ENCODE data around the gene CFAP46.

CFAP46 gene

DNA sequence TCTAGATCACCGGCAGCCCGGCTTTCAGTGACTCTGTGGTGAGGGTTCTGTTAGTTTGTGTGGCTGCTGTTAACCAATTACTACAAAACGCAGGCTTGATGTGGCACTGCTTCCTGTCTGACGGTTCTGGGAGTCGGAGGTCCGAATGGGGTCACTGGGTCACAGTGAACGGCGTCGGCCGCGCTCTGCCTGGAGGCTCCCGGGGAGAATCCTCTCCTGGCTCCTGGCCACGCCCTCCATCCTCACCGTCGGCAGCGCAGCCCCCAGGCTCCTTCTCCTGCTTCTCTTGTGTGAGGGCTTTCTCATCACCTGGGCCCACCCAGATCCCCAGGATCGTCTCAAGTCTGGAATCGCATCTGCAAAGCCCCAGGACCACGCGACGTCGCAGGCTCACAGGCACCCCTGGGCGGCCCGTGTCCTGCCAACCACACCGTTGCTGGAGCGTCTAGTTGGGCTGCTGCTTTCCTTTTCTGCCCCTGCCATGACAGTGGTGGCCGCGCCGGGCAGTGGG, 124.6 kb downstream of the CFAP46 start:
- no peak for DNase-seq

DNA sequence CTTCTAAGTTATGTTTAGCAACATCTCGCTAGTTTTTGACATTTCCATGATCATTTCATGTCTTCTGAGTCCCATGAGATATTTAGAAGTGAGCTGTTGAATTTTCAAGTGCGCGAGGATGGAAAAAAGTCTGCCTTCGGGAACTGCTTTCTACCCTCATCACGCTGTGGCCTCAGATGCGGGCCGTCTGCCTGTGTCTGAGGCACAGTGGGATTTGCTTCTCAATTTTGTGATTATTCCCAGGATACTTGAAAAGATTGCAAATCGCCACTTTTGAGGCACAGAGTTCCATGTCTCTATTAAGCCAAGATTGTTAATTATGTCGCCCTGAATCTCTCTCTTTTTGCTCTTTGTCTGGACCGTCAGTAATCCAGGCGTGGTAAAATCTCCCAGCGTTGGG, 125.7 kb downstream of the CFAP46 start:
- DNase-seq: no peak

DNA sequence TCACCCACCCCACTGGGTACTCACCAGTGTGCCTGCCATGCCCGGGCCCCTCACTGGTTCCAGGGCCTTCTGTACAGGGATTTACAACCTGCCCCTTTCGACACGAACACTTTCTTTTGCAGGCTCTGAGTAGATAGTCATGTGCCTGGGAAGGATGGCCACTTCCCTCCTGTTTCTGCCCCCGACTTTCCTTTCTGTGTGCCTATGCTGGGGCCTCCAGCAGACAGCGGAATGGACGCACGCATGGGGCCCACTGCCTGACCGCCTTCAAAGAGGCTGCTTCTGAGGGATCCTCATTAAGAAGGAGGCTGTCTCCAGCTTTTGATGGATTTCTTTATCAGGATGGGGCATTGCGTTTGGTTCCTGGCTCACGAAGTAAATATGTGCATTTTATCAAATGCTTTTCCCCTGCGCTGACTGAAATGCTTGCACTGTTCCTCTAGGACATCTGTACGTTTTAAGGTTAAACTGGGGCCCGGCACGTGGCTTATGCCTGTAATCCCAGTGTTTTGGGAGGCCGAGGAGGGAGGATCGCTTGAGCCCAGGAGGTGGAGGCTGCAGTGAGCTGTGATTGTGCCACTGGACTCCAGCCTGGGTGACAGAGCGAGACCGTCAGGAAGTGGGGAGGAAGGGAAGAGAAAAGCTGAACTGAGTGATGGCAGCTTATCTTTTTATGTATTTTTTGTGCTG, 127.1 kb downstream of the CFAP46 start:
- no peak for DNase-seq

- DNase-seq: no peak
Measured at GRCh38 chr10:132814469-132814856, 127.9 kb downstream of the CFAP46 start.

DNA sequence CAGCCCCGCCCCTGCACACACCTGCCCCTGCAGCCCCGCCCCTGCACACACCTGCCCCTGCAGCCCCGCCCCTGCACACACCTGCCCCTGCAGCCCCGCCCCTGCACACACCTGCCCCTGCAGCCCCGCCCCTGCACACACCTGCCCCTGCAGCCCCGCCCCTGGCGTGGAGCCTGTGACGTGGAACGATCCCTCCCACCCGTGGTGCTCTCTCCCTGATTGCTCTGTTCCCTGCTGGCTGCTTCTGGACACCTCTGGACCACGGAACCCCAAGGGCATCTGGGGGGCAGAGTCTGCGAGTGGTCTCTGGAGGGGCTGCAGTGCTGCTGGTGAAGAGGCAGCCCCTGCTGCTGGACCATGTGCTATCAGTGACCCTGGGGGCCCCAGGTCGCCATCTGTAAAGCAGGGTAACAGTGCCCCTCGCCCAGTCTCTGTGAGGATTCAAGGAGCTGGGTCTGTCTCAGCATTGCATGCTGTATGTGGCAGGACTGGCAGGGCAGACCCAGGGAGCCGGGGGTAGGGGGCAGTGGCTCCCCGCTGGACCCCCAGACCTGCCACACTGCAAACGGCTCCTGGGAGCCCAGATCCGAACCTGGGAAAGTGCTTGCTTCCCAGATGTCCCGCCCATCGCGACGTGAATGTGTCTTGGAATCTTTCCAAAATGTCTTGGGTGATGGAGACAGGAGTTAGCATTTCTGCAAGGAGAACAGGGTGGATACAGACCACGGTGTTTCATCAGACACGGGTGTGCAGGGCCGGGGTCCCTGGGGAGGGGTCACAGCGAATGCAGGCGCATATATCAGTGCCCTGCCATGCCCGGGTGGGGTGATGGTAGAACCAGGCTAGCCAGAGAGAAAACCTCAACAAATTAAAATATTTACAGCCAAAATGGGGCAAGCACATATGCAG, 128.6 kb downstream of the CFAP46 start:
- DNase-seq: no peak

DNA sequence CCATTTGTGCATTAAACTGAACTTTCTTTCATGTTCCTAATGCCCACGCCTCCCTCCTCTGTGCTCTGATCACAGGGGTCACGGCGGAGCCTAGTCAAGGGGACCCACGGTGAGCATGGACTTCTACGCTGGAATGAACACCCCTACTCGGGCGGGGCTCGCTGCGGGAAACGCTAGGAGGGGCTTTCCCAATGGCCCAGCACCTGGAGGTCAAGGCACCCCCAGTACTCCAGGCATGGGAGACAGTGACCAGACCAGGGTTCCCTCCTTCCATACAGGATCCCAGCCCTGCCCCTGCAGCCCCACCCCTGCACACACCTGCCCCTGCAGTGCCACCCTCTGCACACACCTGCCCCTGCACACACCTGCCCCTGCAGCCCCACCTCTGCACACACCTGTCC, 129.4 kb downstream of the CFAP46 start:
- DNase-seq: no peak

GRCh38 chr10:132812520-132812919, 129.8 kb downstream of the CFAP46 start:
- no peak for DNase-seq

- no peak for DNase-seq
Measured at GRCh38 chr10:132811891-132812481, 130.4 kb downstream of the CFAP46 start.

GRCh38 chr10:132810807-132811700, 131.3 kb downstream of the CFAP46 start:
- no peak for DNase-seq

GRCh38 chr10:132810141-132810806, 132.1 kb downstream of the CFAP46 start:
- no peak for DNase-seq

DNA sequence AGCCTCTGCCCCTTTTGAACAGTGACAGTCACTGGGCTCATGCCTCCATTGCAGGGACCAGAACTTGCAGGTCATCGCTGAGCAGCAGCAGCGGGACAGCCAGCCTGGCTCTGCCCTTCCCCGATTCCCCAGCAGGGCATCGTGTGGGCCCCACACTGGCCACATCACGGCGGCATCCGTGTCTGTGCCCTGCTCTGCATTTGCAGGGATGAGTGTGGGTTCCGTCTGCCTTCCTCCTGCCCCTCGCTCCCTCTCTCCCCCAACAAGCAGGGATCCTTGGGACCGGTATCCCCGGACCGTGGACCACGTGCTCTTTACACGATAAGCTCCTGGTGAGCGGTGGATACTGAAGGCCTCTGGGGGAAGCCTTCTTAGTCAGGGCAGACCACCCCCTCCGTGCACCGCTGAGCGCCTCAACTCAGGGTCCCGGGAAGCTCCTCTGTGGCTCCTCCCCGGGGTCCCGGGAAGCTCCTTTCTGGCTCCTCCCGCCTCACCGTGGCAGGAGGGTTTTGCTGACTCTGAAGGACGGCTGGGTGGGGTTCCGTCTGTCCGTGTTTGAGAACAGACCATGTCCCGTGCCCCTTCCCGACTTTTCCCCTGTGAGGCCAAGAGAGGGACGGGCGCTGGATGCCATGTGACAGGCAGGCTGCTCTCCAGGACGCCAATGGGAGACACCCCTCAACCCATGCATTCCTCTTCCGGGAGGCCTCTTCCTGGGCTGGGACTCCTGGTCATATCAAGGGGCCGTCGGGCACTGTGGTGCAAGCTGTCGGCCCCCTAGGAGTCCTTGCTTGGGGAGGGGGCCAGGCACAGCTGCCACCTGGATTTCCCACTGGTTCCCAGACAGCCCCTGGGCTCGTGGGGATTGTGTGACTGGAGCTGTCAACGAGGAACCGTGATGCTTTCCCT, 132.9 kb downstream of the CFAP46 start:
- DNase-seq: no peak

GRCh38 chr10:132808383-132809231, 133.8 kb downstream of the CFAP46 start:
- DNase-seq: peak; percentile 62

GRCh38 chr10:132807621-132808049, 134.7 kb downstream of the CFAP46 start:
- DNase-seq: no peak

DNA sequence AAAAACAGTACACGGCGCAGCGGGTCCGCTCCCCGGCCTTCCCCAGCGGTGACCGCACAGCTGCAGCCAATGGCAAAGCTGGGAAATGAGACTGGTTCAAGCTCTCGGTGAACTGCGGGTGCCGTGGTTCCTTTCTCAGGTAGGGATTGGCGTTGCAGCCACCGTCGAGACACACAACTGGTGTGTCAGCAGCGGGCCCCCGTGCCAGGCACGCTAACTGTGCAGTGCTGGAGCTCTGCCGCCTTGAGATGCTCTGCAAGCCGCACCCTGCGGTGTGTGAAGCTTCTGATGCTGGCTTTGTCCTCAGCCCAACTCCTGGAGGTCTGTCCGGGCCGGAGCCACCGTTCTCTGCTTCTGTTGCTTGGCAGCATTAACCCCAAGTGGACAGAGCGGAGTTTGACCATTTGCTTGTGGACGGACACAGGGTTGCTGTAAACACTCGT, 135.8 kb downstream of the CFAP46 start:
- no peak for DNase-seq

DNA sequence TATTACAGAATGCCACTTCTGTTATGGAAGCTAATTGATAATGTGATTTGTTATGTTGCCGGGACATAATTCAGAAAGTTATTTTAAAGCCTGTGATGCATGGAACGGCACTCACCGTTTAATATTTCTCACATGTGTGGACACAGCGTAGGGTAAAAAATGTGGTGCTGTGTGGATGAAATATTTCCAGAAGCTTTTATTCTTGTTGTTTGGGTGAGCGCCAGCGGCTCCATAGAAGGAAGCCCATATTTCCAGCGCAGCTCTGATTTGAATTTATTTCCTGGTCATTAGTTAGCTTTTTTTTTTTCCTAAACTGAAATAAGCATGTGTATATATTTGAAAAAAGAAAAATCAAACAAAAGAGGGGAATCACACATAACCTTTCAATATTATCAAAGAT, 136.3 kb downstream of the CFAP46 start:
- no peak for DNase-seq

DNA sequence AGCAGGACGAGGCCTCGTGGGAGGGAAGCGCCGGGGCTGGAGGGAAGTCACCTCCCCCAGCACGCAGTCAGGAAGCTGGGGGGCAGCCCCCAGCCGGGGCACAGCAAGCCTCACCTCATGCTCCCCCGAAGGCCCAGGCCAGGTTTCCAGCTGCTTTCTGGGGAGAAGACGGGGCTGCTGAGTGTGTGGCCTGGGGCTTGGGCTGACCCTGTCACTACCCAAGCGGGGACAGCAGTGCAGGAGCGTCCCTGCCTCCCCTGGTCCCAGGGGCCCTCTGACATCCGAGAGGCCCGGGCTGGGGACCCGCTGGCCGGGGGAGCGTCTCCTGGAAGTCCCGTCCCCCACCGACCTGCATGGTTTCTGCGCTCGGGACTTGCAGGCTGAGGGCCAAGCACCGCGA, 136.8 kb downstream of the CFAP46 start:
- no peak for DNase-seq

- DNase-seq: no peak
Measured at GRCh38 chr10:132804785-132805426, 137.5 kb downstream of the CFAP46 start.

DNA sequence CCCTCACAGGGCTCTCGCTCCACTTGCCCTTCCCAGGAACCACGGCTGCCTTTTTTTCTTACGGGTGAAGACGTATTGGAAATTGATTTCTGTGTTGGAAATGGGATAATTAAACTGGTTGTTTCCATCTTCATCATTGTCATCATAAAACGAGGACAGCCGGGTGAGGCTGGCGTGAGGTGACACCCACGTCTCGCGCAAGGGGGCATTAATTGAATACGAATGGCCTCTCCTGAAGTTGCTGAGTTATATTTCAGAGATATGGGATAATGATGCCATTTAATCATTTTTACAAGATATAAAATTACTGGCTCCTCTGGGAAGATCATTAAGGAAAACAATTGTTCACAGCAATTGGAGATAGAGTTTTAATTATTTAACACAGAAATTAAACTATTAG, 138.1 kb downstream of the CFAP46 start:
- no peak for DNase-seq

All from retina (tissue), 1 donor.